ENCODE measurements around the gene DHH.

The DHH gene

GRCh38 chr12:49051777-49052438 lies 42.7 kb downstream of the DHH start:
- no peak for TF ChIP-seq MYC (IDR thresholded peaks at IDR 0.05; ENCODE audit: low read depth, low read length)
- H3K4me3 ChIP-seq (ENCODE audit: low read depth, low read length) = no peak overlapping the region
- no peak for DNase-seq (ENCODE audit: low read depth)

DNA sequence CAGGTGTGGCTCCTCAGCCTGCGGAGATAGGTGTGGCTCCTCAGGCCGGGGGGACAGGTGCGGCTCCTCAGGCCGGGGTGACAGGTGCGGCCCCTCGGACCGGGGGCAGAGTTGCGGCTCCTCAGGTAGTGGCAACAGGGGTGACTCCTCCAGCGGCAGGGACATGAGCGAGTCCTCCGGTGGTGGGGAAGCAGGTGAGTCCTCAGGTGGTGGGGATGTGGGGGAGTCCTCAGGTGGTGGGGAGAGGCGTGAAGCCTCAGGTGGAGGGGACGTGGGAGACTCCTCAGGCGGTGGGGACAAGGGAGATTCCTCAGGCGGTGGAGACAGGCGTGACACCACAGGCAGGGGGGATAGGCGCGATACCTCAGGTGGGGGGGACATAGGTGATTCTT lies 43.2 kb downstream of the DHH start:
- DNase-seq (ENCODE audit: low read depth) = no peak
- no peak for TF ChIP-seq MAX (IDR thresholded peaks at IDR 0.05; ENCODE audit: low read depth, low read length)
- H3K4me3 ChIP-seq (ENCODE audit: low read depth, low read length) = no peak overlapping the region

- TF ChIP-seq POLR2A (IDR thresholded peaks at IDR 0.05; ENCODE audit: extremely low read depth, insufficient read length) (no peak), MAX (IDR thresholded peaks at IDR 0.05; ENCODE audit: low read depth, low read length) (no peak), MYC (IDR thresholded peaks at IDR 0.05; ENCODE audit: low read depth, low read length) (no peak)
- TF ChIP-seq, protein P1, sequence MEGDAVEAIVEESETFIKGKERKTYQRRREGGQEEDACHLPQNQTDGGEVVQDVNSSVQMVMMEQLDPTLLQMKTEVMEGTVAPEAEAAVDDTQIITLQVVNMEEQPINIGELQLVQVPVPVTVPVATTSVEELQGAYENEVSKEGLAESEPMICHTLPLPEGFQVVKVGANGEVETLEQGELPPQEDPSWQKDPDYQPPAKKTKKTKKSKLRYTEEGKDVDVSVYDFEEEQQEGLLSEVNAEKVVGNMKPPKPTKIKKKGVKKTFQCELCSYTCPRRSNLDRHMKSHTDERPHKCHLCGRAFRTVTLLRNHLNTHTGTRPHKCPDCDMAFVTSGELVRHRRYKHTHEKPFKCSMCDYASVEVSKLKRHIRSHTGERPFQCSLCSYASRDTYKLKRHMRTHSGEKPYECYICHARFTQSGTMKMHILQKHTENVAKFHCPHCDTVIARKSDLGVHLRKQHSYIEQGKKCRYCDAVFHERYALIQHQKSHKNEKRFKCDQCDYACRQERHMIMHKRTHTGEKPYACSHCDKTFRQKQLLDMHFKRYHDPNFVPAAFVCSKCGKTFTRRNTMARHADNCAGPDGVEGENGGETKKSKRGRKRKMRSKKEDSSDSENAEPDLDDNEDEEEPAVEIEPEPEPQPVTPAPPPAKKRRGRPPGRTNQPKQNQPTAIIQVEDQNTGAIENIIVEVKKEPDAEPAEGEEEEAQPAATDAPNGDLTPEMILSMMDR (IDR thresholded peaks at IDR 0.05; ENCODE audit: low read depth, low read length) = no peak
- H3K4me3 ChIP-seq (ENCODE audit: low read depth, low read length) = no peak overlapping the region
- no peak for DNase-seq (ENCODE audit: low read depth)
Observed at GRCh38 chr12:49050507-49051372, 43.9 kb downstream of the DHH start.

GRCh38 chr12:49049566-49050224 lies 44.9 kb downstream of the DHH start:
- DNase-seq (ENCODE audit: low read depth) = no peak

DNA sequence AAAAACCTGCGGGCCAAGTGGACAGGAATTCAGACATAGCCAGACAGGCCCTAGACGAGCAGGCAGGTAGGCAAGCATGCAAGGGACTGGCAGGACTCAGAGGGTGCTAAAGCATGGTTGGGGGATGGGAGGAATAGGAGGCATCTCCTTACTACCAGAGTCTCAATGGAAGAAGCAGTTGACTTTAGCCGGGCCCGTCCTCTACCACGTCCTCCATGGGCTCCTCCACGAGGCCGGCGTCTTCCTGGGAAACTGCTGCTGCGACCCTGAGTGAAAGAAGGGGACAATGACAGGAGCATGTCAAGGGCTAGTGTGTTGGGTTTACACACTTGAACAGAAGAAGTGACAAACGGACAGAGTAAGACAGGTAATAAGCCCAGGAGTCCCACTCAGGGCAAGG lies 45.6 kb downstream of the DHH start:
- H3K4me3 ChIP-seq (ENCODE audit: low read depth, low read length) = no peak overlapping the region
- DNase-seq (ENCODE audit: low read depth) = no peak
- TF ChIP-seq MAX (IDR thresholded peaks at IDR 0.05; ENCODE audit: low read depth, low read length) (no peak), POLR2A (IDR thresholded peaks at IDR 0.05; ENCODE audit: extremely low read depth, insufficient read length) (no peak), MYC (IDR thresholded peaks at IDR 0.05; ENCODE audit: low read depth, low read length) (no peak)
- TF ChIP-seq, protein P1 (IDR thresholded peaks at IDR 0.05; ENCODE audit: low read depth, low read length) = no peak

More at GRCh38 chr12:49049566-49050224, 44.9 kb downstream of the DHH start:
- H3K4me3 ChIP-seq (ENCODE audit: low read depth, low read length) = no peak overlapping the region
- TF ChIP-seq, protein P1 (IDR thresholded peaks at IDR 0.05; ENCODE audit: low read depth, low read length) = no peak
- no peak for TF ChIP-seq POLR2A (IDR thresholded peaks at IDR 0.05; ENCODE audit: extremely low read depth, insufficient read length)
- no peak for TF ChIP-seq MYC (IDR thresholded peaks at IDR 0.05; ENCODE audit: low read depth, low read length)
- no peak for TF ChIP-seq MAX (IDR thresholded peaks at IDR 0.05; ENCODE audit: low read depth, low read length)

- TF ChIP-seq MAX (IDR thresholded peaks at IDR 0.05; ENCODE audit: low read depth, low read length) (no peak), MYC (IDR thresholded peaks at IDR 0.05; ENCODE audit: low read depth, low read length) (no peak), POLR2A (IDR thresholded peaks at IDR 0.05; ENCODE audit: extremely low read depth, insufficient read length) (no peak)
- TF ChIP-seq, protein P1 (IDR thresholded peaks at IDR 0.05; ENCODE audit: low read depth, low read length) = no peak
- DNase-seq (ENCODE audit: low read depth) = no peak
- no peak overlapping the region for H3K4me3 ChIP-seq (ENCODE audit: low read depth, low read length)
Observed at GRCh38 chr12:49046129-49046895, 48.3 kb downstream of the DHH start.

Measured in NB4 (cell line).